ENCODE data around the gene AGAP1.

DNA sequence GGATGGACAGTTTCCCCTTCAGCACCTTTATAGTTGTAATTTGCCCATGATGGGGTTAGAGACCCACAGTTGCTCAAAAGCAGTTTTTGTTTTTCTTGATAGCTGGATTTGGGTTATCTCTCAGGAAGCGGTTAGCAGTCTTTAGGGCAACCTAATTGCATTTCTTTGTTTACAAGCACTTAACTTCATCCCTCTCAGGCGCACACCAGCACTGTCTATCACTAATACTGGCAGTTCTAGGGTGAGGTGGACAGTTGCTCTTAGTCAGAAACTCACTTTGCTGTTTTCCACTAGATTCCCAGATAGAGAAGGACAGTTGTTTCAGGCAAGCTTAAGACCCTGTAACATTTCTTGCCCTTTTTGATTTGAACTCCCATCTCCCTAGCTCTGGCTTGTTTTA, 146.0 kb downstream of the AGAP1 start:
- no peak for TF ChIP-seq POLR2A (IDR thresholded peaks at IDR 0.05)
- TF ChIP-seq, protein P1, sequence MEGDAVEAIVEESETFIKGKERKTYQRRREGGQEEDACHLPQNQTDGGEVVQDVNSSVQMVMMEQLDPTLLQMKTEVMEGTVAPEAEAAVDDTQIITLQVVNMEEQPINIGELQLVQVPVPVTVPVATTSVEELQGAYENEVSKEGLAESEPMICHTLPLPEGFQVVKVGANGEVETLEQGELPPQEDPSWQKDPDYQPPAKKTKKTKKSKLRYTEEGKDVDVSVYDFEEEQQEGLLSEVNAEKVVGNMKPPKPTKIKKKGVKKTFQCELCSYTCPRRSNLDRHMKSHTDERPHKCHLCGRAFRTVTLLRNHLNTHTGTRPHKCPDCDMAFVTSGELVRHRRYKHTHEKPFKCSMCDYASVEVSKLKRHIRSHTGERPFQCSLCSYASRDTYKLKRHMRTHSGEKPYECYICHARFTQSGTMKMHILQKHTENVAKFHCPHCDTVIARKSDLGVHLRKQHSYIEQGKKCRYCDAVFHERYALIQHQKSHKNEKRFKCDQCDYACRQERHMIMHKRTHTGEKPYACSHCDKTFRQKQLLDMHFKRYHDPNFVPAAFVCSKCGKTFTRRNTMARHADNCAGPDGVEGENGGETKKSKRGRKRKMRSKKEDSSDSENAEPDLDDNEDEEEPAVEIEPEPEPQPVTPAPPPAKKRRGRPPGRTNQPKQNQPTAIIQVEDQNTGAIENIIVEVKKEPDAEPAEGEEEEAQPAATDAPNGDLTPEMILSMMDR (IDR thresholded peaks at IDR 0.05), result no peak
